GM18498 (cell line): ENCODE measurements around the gene CRB2.
A peak's percentile ranks its signal among the peaks of the same experiment; 100 is the strongest.

Experiments used
- ATAC-seq: cut with Tn5 transposase; IDR thresholded peaks from one replicate; pipeline ENCODE4 v1.9.1; 2021; ENCODE audit warnings: mild to moderate bottlenecking, moderate library complexity; ENCODE audit not compliant: unreplicated experiment

Gene CRB2

DNA sequence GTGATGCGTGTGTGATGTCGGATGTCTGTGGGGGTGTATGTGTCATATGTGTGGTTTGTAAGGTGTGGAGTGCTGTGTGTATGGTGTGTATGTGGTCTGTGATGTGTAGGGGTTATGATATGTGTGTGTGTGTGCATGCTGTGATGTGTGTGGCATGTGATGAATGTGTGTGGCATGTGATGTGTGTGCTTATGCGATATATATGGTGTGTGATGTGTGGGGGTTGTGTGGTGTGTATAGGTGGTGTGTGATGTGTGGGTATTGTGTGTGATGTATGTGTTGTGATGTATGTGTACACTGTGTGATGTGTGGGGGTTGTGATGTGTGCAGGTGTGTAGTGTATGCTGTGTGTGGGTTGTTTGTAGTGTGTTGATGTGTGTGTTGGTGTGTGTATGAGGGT lies 9.2 kb upstream of the CRB2 start:
- ATAC-seq, result no peak

DNA sequence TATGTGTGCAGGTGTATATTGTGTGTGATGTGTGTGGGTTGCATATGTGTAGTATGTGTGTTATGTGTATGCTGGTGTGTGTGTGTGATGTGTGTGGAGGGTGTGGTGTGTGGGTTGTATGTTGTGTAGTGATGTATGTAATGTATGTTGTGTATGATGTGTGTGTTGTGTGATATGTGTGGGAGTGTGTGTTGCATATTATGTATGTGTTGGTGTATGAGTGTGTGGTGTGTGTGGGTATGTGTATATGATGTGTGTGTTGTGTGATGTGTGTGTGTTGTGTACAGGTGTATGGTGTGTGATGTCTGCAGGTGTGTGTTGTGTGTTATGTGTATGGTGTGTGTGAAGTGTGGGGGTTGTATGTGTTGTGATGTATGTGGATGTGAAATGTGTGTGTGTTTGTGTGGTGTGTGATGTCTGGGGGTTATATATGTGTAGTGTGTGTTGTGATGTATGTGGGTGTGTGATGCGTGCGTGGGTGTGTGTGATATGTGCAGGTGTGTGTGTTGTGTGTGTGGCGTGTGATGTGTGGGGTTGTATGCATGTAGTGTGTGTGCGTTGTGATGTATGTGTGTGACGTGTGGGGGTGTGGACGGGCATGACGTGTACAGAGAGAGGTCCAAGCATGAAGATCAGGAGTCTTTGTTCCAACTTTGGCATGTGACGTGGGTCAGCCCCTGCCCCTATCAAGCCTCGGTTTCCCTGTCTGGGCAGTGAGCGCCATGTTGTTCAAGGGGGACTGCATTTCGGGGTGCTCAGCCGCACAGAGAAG lies 8.5 kb upstream of the CRB2 start:
- no peak for ATAC-seq

DNA sequence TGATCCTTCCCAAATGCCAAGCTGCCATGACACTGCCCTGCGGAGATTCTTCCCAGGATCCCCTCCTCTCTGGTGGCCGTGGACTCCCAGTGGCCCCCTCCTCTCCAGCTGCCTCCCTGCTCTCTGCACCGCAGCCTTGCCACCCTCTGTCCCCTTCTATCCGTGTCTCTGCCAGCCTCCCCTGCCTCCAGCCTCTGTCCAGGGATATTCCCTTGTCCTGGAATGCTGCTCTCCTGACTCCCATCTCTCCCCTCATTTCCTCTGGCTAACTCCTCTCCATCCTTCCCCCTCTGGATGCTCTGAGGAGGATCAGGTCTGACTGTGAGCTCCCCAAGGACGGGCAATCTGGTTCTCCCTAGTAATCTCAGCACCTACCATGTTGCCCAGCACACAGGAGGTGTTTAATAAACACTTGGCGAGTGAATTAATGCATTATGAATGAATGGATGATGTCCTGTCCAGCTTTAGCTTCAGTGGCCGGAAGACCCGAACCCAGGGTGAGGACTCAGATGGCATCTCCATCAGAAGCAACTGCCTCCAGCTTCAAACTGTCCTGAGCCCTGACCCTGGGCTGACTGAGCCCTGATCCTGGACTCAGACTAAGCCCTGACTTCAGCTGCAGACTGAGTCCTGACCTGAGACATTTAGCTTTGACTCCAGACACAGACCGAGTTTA lies 7.5 kb upstream of the CRB2 start:
- ATAC-seq, result no peak

DNA sequence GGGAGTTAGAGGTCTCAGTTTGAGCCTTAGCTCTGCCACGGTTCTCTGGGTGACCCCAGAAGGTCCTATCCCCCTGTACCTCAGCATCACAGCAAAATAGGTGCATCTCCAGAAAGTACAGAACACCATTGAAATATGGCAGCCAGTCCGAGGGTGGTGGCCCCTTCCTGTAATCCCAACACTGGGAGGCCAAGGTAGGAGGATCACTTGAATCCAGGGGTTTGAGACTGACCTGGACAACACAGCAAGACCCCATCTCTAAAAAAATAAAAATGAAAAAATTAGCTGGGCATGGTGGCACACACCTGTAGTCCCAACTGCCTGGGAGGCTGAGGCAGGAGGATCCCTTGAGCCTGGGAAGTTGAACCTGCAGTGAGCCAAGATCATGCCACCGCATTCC lies 7.0 kb upstream of the CRB2 start:
- ATAC-seq, result no peak

DNA sequence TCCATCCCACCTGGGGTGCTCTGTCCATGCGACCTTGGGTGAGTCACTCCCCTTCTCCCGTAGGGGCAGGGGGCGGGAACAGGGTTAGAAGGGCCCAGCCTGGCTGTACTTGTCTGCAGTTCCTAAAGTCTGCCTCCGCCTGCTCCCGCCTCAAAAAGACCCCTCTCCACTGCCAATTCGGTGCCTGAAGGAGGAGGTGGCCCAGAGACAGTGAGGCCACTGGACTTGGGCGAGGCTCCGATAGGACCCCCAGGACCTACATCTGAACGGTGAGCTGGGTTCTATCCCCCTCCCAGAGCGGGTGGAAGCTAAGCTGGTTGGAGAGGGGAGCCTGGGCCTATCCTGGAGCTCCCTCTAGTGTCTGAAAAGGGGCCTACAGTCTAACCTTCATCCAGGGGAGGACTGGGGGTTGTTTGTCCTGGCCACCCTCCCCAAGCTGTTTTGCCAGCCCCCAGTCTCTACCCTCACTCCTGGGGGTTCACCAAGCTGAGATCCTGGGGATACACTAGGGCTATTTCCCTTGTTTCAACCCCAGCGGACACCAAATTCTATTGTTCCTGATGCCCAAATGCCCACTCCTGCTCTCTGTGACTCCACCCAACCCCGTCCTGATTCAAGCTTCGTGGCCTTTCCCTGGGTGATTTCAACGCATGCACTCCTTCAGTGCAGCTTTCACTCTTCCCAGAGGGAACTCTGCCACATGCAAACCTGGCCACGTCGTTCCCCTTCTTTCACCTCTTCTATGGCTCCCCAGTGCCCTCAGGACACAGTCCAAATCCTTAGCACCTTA lies 6.1 kb upstream of the CRB2 start:
- ATAC-seq, result peak; percentile 68

DNA sequence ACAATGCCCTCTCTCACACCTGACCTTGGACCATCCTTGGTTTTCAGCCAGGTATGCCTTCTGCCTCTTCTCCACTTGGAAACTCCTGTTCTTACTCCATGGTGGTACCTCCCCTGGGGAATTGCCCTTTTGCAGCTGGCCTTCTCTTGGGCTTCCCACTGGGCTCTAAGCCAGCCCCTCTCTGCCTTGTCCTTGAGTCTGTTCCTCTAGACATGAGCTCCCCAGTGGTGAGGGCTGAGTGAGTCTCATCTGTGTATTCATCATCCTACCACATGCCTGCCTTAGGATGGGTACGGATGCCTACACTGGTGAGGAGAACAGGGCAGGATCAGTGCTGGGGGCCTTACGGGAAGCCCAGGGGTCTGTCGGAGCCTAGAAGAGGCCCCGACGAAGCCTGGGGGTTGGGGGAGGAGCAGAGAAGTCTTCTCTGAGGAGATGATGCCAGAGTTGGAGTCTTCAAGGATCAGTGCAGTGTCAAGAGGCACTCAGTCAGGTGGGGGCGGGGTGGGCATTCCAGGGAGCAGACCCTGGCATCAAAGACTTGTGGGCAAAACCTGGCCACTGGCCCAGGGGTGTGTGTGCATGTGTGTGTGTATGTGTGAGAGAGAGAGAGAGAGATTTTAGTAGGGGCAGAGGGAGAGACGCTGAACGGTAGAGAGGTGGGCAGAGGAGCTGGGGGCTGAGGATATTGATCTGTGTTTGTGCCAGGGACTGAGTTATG lies 5.2 kb upstream of the CRB2 start:
- no peak for ATAC-seq

DNA sequence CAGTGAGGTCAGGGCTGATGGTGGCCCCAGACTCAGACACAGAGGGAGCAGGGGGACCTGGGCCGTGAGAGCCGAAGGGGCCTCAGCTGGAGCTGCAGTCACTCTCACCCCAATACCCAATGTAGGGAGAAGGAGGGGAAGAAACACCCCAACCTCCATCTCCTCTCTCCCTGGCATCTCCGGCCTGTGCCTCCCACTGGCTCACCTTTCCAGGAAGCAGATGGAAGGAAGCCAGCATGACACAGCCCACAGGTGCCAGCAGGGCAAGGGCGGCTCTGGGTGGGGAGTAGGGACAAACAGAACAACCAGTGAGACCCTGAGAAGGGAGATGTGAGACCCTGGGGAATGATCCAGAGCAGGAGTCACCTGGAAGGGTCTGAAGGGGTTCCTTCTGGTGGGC lies 3.0 kb upstream of the CRB2 start:
- no peak for ATAC-seq

DNA sequence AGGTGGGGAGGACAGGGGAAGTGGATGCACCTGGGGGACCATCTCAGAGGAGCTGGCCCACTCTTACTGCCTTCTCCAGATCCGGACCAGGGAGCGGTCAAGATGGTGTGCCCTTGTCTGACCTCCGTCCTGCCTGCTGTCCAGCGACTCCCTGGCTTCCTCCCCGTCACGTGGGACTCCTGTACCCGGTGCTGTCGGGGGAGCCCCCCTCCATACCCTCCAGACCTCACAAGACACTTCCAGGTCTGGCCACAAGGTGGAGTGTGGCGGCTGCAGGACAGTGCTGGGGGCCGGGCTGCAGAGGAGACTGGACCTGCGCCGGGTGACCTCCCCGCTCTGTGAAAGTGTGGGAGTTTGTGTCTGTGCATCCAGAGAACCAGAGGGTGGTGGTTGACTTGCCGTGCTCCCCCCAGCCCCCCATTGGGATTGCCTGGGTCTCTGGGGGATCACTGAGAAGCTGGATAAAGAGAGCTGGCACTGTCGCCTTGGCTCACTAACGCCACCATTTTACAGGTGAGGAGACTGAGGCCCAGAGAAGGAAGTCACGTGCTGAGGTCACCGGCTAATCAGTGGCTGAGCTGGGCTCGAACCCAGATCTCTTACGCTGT lies 1.9 kb upstream of the CRB2 start:
- ATAC-seq, result peak; percentile 53

DNA sequence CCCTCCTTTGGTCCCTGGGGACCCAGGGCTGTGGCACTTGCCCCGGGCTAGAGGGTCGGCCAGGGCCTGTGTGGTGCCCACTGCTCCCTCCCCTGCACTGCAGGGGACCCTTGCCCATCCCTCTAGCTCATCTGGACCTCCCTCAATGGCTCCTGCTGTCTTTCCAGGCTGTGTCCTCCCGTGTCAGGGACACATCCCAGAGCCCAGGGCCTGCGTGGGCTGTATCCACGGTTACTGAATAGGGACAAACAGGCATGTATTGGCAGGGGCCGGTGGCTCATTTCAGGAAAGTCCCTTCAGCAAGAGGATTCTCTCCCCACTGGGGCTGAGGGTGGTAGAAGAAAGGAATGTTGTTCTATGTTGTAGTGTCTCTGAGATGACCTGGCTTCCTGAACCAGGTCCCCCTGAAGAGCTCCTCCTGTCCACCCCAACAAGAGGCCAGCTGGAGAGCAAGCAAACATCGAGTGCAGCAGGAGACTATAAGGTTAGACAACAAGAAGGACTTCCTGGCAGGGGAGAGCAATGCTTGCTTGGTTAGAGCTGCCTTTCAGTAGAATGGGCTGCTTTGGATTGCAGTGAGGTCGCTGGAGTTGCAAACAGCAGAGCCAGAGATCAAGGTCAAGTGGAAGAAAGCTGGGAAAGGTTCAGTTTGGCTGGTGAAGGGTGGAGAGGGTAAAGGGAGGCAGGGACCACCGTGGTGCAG lies 1.0 kb upstream of the CRB2 start:
- no peak for ATAC-seq

DNA sequence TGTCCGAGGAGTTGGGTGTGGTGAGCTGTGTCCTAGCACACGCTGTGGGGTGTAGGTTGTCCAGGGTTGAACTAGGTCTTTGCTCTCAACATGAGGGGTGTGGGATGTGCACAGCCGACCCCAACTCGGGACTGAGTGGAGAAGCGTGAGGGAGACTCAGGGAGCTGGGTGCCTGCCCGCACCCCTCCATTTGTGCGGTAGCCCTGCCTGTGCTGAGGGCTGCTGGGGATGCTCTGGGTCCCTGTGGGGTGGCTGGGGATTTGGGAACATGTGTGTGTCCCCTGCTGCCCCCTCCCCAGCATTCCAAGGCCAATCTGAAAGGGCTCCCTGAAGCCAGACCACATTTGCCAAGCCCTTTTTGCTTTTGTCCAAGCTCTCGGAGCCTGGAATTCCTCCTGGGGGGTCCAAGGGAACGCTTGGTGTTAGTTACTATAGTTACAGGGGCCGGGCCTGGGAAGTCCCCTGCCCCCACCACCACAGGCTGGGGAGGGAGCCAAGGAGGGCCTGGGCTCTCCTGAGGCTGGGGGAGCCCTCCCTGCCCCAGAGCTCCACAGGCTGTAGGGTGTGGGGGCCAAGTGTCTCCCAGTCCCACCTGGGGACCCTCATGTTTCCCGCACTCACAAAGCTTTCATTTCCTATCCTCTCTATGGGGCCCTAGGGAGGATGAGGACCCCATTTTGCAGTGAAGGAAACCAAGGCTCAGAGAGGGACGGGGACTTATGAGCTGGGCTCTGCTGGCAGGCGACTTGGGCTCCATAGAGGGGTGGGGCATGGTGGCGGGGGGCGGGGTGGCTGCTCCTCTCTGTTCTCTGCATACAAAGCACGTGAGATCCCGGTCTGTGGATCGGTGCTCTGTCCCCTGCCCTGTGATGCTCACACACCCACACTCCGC lies 1.1 kb downstream of the CRB2 start:
- no peak for ATAC-seq

DNA sequence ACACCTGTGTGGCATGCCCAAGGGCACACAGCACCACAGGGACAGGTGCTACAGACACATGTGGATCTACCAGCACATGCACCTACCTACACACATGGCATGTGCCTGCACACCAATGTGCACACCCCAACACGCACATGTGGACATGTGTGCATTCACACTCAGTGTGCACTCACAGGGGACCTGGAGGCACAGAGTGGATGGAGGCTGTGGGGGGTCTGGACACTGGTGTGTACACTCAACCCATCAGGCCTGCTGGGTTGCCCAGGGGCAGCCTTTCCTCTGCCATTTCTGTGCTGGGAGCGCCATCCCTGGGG lies 1.7 kb downstream of the CRB2 start:
- no peak for ATAC-seq

DNA sequence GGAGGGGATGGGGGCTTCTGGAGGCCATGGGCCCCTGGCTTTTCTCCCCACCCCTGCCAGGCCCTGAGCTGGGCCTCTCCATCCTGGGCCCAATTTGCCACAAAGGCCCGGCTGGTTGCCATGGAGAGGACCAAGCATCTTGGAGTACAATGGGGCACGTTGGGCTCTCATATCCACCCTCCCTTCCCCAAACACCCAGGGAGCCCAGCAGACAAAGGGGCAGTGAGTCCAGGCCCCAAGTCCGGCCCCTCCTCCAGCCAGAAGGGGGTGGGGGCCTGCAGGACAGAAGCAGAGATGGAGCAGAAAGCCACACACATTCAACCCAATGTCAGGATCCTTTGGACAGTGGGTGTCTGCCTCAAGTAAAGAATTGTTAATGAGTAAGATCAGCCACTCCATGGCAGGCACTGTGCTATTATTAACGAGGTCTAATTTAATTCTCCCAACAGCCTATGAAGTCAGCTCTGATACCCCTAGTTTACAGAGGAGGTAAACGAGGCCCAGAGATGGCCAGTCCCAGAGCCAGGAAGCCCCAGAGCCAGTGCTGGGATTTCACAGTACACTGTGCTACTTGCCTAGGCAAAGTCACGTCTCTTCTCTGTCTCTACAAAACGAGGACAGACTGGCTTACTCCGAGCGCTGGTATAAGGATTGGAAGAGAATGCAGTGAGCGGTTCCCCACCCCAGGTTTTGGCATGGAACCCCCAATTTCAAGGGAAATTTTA lies 2.3 kb downstream of the CRB2 start:
- ATAC-seq, result no peak

DNA sequence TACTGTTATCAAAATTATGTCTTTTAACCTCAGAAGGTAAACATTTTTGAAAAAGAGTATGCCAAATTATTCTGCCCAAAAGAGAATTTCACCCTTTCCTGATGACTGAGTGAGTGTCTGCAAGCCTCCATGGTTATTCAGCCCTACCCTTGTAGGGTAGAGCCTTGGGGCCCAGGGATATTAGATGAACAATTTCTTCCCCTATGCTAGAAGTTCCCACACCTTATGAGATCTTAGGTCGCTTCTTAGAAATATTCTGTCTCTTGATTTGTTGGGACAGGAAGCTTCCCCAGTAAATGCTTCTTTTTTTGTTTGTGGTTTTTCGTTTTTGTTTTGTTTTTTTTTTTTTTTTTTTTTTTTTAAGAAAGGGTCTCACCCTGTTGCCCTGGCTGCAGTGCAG lies 3.1 kb downstream of the CRB2 start:
- ATAC-seq, result no peak

DNA sequence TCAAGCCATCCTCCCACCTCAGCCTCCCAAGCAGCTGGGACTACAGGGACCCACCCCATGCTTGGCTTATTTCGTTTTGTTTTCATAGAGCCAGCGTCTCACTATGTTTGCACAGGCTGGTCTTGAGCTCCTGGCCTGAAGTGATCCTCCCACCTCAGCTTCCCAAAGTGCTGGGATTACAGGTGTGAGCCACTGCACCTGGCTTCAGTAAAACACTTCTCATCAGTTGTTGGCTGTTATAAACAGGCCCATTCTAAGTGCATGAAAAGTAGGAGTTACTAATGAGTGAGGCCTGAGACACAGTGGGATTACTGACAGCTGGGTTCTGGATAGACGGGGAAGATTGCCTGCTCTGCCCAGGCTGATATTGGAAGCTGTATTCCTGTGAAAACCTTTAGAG lies 3.5 kb downstream of the CRB2 start:
- ATAC-seq, result no peak

DNA sequence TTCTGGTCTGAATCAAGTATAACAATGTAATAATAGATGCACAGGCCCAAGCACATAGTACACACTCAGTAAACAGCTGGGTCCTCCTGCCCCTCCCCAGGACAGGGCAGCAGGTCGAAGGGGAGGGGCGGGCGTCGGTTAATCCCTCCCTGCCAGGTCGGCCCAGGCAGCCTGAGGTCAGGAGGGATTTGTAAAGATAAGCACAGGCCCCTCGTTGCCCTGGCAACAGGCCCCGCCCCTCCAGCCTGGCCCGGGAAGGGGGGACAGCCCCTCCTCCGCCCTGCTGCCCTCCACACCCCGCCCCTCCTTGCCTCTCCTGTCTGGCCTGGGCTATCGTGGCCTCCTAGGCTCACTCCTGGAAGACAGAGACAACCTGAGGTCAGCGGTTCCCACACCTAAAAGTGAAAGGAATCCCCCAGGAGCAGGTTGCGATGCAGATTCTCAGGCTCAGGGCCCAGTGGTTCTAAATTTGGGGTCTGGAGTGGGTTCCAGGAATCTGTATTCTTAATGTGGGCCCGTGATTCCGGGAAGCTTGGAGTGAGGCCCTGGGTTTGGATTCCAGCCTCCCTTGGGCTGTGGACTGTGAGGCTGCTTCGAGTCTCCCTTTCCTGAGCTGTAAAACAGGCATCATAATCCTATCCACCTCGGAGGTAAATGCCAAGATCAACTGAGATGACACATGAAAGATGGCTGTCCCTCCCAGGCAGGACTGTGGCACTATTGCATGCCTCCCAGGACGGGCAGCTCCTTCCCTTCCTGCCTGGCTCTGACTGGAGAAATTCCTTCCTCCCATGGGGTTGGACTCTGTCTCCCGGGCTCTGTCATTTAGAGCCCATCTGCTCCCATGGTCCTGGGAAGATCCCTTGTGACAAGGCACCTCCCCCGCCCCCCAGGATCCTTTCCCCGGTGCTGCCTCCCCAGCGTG lies 4.4 kb downstream of the CRB2 start:
- ATAC-seq, result no peak

DNA sequence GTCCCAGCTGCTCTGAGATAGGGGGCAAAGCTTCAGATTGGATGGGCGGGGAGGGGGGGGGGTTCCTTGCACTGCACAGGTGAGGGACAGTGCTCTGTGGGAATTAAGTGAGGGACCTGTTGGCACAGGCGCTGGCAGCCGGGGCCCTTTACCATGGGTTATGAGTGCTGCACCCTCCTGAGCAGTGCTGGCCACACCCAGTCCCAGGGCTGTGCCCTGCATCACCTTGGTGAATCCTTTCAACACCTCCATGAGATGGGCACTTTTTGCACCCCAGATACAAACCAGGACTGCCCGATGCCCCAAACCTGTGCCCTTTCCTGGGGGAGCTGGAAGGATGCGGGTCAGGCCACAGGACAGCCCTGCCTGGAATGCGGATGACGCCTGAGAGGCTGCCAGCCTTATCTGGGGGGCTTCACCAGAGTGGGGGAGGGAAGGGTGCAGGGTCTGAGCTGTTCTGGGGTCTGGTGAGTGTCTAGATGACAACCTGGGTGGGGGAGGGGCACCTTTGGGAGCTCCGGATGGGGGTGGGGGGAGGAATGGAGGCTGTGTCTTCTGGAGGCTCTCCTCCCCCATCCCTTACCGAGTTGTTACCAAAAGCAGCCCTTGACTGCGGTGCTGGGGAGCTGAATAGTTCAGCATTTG lies 5.2 kb downstream of the CRB2 start:
- no peak for ATAC-seq
